GM12891 (cell line): Measurements from ENCODE around the gene TAF4B.

ENCODE experiments used
- POLR2A ChIP-seq: IDR thresholded peaks from 2 replicates; pipeline ENCODE4 v1.6.1; 2011; ENCODE audit warnings: low read depth, low read length, control low read depth
- POLR2AphosphoS5 ChIP-seq: IDR thresholded peaks from 2 replicates; pipeline ENCODE4 v1.6.1; 2011; ENCODE audit warnings: low read depth, low read length, control low read depth

DNA sequence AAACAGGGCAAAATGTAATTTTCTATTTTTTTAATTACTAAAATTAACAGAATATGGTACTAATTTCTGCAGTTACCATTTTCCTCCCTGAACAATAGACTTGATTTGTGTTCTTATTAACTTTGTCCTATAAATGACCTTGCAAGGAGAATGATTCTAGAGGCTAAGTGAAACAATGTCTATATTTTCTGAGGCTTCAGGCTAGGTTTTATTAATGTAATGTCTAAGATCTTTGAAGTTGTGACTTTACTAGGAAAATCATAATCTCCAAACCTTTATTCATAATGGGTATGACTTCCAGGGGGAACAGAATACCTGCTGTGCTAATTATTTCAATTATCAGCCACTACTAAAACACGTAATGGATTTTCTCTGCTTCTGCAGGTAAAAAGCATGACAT, 94.4 kb downstream of the TAF4B start:
- TF ChIP-seq POLR2A: no peak
- TF ChIP-seq POLR2AphosphoS5: no peak
